Common myeloid progenitor, CD34-positive (primary cell): ENCODE measurements around the gene PLPP7.
A peak's percentile ranks its signal among the peaks of the same experiment; 100 is the strongest.

Experiments used
- CTCF ChIA-PET: fragments of 350-600 bp; sonication (Branson Sonifier 250); formaldehyde crosslinking; loops from one replicate; lab custom pipeline; 2021; ENCODE audit warnings: antibody characterized with exemption; lab: Charles Lee
- POLR2A ChIA-PET: fragments of 350-600 bp; sonication (Branson Sonifier 250); formaldehyde crosslinking; loops from one replicate; lab custom pipeline; 2021; ENCODE audit warnings: antibody characterized with exemption; lab: Charles Lee
- DNase-seq, 3 donors: peaks; one replicate each; pipeline versions ENCODE4 v3.0.0 to v3.0.0-alpha.2; 2013
- H3K27ac ChIP-seq, 2 experiments: 1 replicate in 1 of 2; 2 replicates in 1 of 2; pipeline ENCODE4 v1.7.0; 2013; ENCODE audit warnings: inconsistent platforms in 2 of 2, low read length in 2 of 2, mild to moderate bottlenecking in 2 of 2, low read depth in 1 of 2, moderate library complexity in 1 of 2; ENCODE audit not compliant: severe bottlenecking in 2 of 2, insufficient read depth in 1 of 2, poor library complexity in 1 of 2
- H3K27me3 ChIP-seq, 5 experiments: replicated peaks in 2 of 5; 1 replicate in 3 of 5; 2 replicates in 2 of 5; pipeline versions ENCODE4 v1.6.1 to v1.7.0; 2013; ENCODE audit warnings: low read length in 4 of 5, mild to moderate bottlenecking in 2 of 5, moderate library complexity in 2 of 5, inconsistent platforms in 1 of 5; ENCODE audit not compliant: insufficient read depth in 5 of 5, control insufficient read depth in 4 of 5
- H3K36me3 ChIP-seq, 4 experiments: 1 replicate in 2 of 4; 2 replicates in 2 of 4; pipeline versions ENCODE4 v1.6.1 to v1.7.0; 2013; ENCODE audit warnings: low read length in 3 of 4, control low read depth in 1 of 4, mild to moderate bottlenecking in 1 of 4; ENCODE audit not compliant: control insufficient read depth in 4 of 4, insufficient read depth in 4 of 4
- H3K4me1 ChIP-seq, 4 experiments: 1 replicate in 3 of 4; 2 replicates in 1 of 4; pipeline versions ENCODE4 v1.6.1 to v1.7.1; 2013; ENCODE audit warnings: low read length in 3 of 4, mild to moderate bottlenecking in 3 of 4, control low read depth in 1 of 4, inconsistent platforms in 1 of 4, moderate library complexity in 1 of 4; ENCODE audit not compliant: control insufficient read depth in 4 of 4, insufficient read depth in 4 of 4; ENCODE audit errors: control extremely low read depth in 1 of 4
- H3K4me3 ChIP-seq, 7 experiments: 1 replicate in 4 of 7; 2 replicates in 3 of 7; pipeline versions ENCODE4 v1.5.1 to v1.7.0; 2013; ENCODE audit warnings: mild to moderate bottlenecking in 7 of 7, low read length in 6 of 7, moderate library complexity in 6 of 7, inconsistent platforms in 2 of 7, low read depth in 2 of 7, control low read depth in 1 of 7; ENCODE audit not compliant: insufficient read depth in 4 of 7, control insufficient read depth in 1 of 7; ENCODE audit errors: extremely low read depth in 1 of 7
- H3K9me3 ChIP-seq, 5 experiments: 1 replicate in 4 of 5; 2 replicates in 1 of 5; pipeline versions ENCODE4 v1.6.1 to v1.7.1; 2013; ENCODE audit warnings: low read length in 4 of 5, mild to moderate bottlenecking in 2 of 5, inconsistent platforms in 1 of 5, low read depth in 1 of 5, moderate library complexity in 1 of 5; ENCODE audit not compliant: control insufficient read depth in 4 of 5, insufficient read depth in 2 of 5; ENCODE audit errors: control extremely low read depth in 1 of 5
- WGBS: methylation state at CpG from one replicate; pipeline ENCODE4 v1.1.5; 2013; ENCODE audit not compliant: insufficient coverage; 5-methylcytosine and 5-hydroxymethylcytosine counted together

The PLPP7 gene

DNA sequence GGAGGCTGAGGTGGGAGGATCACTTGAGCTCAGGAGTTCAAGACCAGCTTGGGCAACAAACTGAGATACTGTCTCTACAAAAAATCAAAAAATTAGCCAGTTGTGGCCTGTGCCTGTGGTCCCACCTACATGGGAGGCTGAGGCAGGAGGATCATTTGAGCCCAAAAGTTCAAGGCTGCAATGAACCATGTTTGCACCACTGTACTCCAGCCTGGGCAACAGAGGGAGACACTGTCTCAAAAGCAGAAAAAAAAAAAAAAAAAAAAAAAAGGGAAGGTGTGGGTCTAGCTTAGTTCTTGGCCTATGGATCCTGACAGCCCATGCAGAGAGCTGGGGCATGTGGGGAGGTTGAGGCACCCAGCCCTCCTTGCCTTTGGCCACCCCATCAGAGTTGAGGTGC, 10.9 kb downstream of the PLPP7 start:
- CTCF ChIA-PET, result interaction anchor here (0.7 to 2.2 kb wide), 4 partner anchors 7 to 123 kb away, joined by 3 to 7 read pairs (median 4); no protein-coding TSS in a partner anchor
- POLR2A ChIA-PET, result interaction anchor here (1.4 kb wide), 1 partner anchor 85 kb away, joined by 4 read pairs; no protein-coding TSS in a partner anchor

DNA sequence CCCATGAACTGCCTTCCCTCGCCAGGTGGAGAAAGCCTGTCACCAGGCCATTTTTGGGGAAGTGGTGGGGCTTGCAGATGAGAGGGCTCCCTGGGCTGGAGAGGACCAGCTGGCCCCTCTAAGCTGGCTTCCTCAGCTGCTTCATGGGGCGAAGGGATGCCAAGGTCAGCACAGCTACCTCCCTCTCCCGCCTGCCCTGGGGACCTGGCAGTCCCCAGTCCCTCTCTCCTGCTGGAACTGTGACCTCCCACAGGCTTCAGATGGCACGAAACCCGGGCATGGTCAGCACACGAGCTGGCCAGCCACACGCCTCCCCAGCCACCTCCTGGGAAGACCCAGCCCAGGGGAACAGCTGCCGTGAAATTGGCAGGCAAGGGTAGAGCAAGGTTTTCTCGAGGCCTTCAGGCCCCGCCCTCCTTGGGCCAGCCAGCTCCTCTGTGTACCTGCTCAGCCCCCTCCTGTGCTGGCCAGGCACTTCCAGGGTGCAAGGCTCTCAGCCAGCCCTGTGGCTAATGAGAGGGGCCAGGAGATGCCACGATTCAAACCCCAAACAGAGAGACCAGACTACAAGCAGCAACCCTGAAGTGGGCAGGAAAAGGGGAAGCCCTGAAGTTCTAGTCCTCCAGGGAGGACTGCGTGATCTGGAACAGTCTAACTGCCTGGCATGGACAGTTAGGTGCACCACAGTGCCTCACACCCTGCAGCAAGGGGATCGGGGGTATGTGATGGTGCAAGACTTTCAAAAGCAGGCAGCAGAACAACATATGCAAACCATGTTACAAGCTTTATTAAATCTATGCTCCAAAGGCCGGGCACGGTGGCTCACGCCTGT, 12.9 kb downstream of the PLPP7 start:
- H3K4me3 ChIP-seq, result no peak overlapping the region
- no peak overlapping the region for H3K27ac ChIP-seq
- WGBS, result 93% methylated on average over 14 of the region's 16 CpGs
- H3K36me3 ChIP-seq, result no peaks in the 10 kb centered on the region
- no peaks in the 10 kb centered on the region for H3K9me3 ChIP-seq
- peaks cover 0 to 10% (median 0%) of the 10 kb centered on the region in 4 experiments for H3K4me1 ChIP-seq
- no peaks in the 10 kb centered on the region for H3K27me3 ChIP-seq
- ChIA-PET POLR2A (interaction anchor here (0.5 to 0.7 kb wide), 2 partner anchors 53 to 125 kb away, joined by 3 to 4 read pairs; no protein-coding TSS in a partner anchor), CTCF (interaction anchor here (0.8 to 2.2 kb wide), 2 partner anchors 9 to 16 kb away, joined by 3 to 7 read pairs; no protein-coding TSS in a partner anchor)
- peak in 2 of 3 donors; percentile 31 to 47 for DNase-seq

More for the DNA sequence above, 10.9 kb downstream of the PLPP7 start:
- no peaks in the 10 kb centered on the region for H3K9me3 ChIP-seq
- DNase-seq, result no peak
- no peaks in the 10 kb centered on the region for H3K27me3 ChIP-seq
- peaks cover 0 to 10% (median 0%) of the 10 kb centered on the region in 4 experiments for H3K4me1 ChIP-seq
- H3K27ac ChIP-seq, result no peak overlapping the region
- H3K36me3 ChIP-seq, result no peaks in the 10 kb centered on the region
- H3K4me3 ChIP-seq, result no peak overlapping the region

DNA sequence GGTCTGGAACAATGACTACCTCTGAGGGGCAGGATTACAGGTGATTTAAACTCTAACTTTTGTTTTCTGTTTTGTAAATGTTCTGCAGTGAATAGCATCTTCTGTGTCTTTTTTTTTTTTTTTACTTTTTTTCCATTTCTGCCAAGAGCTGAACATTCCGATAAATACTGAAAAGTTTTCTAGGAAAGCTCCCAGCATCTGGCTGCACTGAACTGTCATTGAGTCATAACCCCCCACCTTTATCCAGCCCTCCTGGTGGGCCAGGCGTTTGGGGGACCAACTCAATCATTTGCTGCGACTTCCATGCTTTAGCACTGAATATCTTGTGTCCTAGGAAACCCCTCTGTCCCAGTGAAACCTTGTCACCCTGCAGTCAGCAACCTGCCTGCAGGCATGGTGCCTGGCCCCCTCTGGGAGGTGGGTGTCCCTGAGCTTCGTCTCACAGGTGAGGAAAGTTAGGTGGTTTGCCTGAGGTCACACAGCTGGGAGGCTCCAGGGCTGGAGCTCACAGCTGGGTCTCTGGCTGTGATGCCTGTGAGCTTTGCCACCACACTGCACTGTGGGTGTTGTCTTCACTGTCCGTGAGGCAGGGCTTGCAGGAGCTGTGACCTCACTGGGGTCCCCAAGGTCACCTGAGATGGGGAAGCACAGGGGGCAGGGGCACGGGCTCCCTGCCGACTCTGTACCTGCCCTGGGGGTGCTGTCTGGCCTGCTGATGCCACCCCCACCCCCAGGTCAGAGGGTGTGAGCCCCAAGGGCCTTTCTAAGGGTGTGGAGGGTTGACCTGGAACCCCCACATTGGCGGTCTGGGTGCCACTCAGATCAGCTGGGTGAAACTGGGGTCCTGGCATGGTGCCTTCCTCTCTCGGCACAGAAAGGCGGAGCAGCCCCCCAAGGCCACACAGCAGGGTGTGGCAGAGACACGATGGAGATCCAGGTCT, 14.1 kb downstream of the PLPP7 start:
- H3K36me3 ChIP-seq, result no peaks in the 10 kb centered on the region
- ChIA-PET CTCF (no interaction called here), POLR2A (interaction anchor here (0.5 to 0.6 kb wide), 2 partner anchors 54 to 75 kb away, joined by 3 to 4 read pairs; no protein-coding TSS in a partner anchor)
- H3K4me1 ChIP-seq, result peaks cover 0 to 10% (median 0%) of the 10 kb centered on the region in 4 experiments
- no peak overlapping the region for H3K4me3 ChIP-seq
- H3K27ac ChIP-seq, result no peak overlapping the region
- no peaks in the 10 kb centered on the region for H3K9me3 ChIP-seq
- no peak for DNase-seq
- no peaks in the 10 kb centered on the region for H3K27me3 ChIP-seq
- WGBS, result 100% methylated on average over 8 of the region's 11 CpGs

DNA sequence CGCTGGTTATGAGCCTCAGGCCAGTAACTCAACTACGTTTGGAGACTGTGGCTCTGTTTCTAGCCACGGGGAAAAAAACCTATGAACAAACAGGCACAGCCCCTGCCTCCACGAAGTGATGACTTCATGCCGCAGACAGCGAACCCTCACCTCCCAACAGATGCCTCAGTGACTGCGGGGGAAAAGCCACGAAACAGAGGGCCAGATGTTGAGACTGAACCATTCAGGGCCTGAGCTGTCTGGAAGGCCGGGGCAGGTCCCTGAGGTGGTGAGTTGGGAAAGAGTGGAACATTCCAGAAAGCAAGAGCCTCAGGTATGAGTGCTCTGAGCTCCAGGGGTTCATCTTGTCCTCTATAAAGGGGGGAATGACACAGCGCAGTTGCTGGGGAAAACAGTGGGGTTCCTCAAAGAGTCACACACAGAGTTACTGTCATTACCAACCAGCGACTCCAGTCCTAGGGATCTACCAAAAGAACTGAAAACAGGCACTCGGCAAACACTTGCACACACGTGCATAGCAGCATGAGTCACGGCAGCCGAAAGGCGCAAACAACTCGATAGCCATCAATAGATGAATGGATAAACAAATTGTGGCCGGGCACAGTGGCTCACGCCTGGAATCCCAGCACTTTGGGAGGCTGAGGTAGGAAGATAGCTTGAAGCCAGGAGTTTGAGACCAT, 15.3 kb downstream of the PLPP7 start:
- POLR2A ChIA-PET, result no interaction called here
- CTCF ChIA-PET, result interaction anchor here (0.7 to 1.6 kb wide), 3 partner anchors 12 to 32 kb away, joined by 3 to 4 read pairs (median 4); no protein-coding TSS in a partner anchor

DNA sequence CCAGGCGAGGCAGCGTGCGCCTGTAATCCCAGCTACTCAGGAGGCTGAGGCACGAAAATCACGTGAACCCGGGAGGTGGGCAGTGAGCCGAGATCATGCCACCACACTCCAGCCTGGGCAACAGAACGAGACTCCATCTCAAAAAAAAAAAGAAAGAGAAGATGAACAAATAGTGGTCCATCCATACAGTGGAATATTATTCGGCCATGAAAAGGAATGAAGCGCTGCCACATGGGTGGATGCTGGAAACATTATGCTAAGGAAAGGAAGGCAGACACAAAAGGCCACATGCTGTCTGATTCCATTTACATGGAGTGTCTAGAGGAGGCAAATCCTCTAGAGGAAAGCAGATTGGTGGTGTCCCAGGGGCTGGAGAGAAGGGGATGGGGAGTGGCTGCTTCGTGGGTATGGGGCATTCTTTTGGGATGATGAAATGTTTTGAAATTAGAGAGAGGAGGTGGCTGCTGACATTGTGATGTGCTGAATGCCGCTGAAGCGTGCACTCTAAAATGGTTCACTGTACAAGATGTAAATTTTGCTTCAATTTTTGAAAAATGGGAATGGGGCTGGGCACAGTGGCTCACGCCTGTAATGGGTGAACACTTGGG, 17.0 kb downstream of the PLPP7 start:
- 98% methylated on average over 10 of the region's 14 CpGs for WGBS
- H3K27ac ChIP-seq, result no peak overlapping the region
- no peak overlapping the region for H3K4me3 ChIP-seq
- no peaks in the 10 kb centered on the region for H3K9me3 ChIP-seq
- ChIA-PET POLR2A (no interaction called here), CTCF (no interaction called here)
- no peaks in the 10 kb centered on the region for H3K36me3 ChIP-seq
- DNase-seq, result no peak
- H3K4me1 ChIP-seq, result peaks cover 0 to 15% (median 9%) of the 10 kb centered on the region in 4 experiments
- no peaks in the 10 kb centered on the region for H3K27me3 ChIP-seq

More for the DNA sequence above, 15.3 kb downstream of the PLPP7 start:
- DNase-seq, result no peak
- 93% methylated on average over 18 of the region's 19 CpGs for WGBS
- H3K27me3 ChIP-seq, result no peaks in the 10 kb centered on the region
- H3K4me3 ChIP-seq, result no peak overlapping the region
- H3K27ac ChIP-seq, result no peak overlapping the region
- no peaks in the 10 kb centered on the region for H3K36me3 ChIP-seq
- H3K9me3 ChIP-seq, result no peaks in the 10 kb centered on the region
- peaks cover 0 to 10% (median 0%) of the 10 kb centered on the region in 4 experiments for H3K4me1 ChIP-seq

DNA sequence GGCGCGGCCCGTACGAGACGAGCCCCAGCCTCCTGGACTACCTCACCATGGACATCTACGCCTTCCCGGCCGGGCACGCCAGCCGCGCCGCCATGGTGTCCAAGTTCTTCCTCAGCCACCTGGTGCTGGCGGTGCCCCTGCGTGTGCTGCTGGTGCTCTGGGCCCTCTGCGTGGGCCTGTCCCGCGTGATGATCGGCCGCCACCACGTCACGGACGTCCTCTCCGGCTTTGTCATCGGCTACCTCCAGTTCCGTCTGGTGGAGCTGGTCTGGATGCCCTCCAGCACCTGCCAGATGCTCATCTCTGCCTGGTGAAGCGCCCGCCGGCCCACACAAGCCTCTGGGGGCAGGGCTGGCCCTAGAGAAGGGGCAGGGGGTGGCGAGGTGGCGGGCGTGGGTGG, 18.5 kb downstream of the PLPP7 start:
- H3K27ac ChIP-seq, result no peak overlapping the region
- no peaks in the 10 kb centered on the region for H3K36me3 ChIP-seq
- POLR2A ChIA-PET, result no interaction called here
- H3K27me3 ChIP-seq, result no peaks in the 10 kb centered on the region
- no peak overlapping the region for H3K4me3 ChIP-seq
- H3K4me1 ChIP-seq, result peaks cover 0 to 9% (median 7%) of the 10 kb centered on the region in 4 experiments
- no peaks in the 10 kb centered on the region for H3K9me3 ChIP-seq
- WGBS, result 95% methylated on average over 28 of the region's 31 CpGs
- DNase-seq, result no peak
- CTCF ChIA-PET, result interaction anchor here (0.9 to 1.0 kb wide), 2 partner anchors 15 to 21 kb away, joined by 3 read pairs; no protein-coding TSS in a partner anchor
